GM12865 (cell line): Measurements from ENCODE around the gene VTN.
A peak's percentile ranks its signal among the peaks of the same experiment; 100 is the strongest.

Experiments used
- DNase-seq: peaks from one replicate; pipeline ENCODE4 v3.0.0; 2010; ENCODE audit warnings: low read depth
- H3K4me3 ChIP-seq: 2 replicates; pipeline ENCODE4 v1.5.1; 2011; ENCODE audit warnings: mild to moderate bottlenecking, low read depth, low read length, control low read depth
- CTCF ChIP-seq: IDR thresholded peaks from 2 replicates; pipeline ENCODE4 v1.5.1; 2011; ENCODE audit warnings: low read length, control low read depth, low read depth, inconsistent platforms; ENCODE audit not compliant: insufficient read depth; ENCODE audit errors: missing control alignments

Gene VTN

GRCh38 chr17:28407130-28407973, 37.2 kb upstream of the VTN start:
- no peak overlapping the region for H3K4me3 ChIP-seq
- no peak for DNase-seq
- no peak for TF ChIP-seq CTCF

- peak overlapping the region; percentile 76 for H3K4me3 ChIP-seq
- DNase-seq = no peak
- no peak for TF ChIP-seq CTCF
Measured at GRCh38 chr17:28406473-28406814, 36.3 kb upstream of the VTN start.

GRCh38 chr17:28405632-28406472, 35.7 kb upstream of the VTN start, which contains the start of gene SLC46A1:
Gene SLC46A1, minus strand, starts transcription at chr17:28406212. Its CDS starts 98 bp downstream, at chr17:28406114.
- peak within 1 kb of the TSS; percentile 76 for H3K4me3 ChIP-seq
- DNase-seq = peak; percentile 59
- TF ChIP-seq CTCF = no peak

- peak overlapping the region; percentile 76 for H3K4me3 ChIP-seq
- no peak for TF ChIP-seq CTCF
- no peak for DNase-seq
Measured at GRCh38 chr17:28404812-28405570, 34.9 kb upstream of the VTN start.

- DNase-seq = no peak
- H3K4me3 ChIP-seq = no peak overlapping the region
- no peak for TF ChIP-seq CTCF
Measured at GRCh38 chr17:28404461-28404811, 34.3 kb upstream of the VTN start.

GRCh38 chr17:28404007-28404406, 33.9 kb upstream of the VTN start:
- no peak for DNase-seq
- no peak for TF ChIP-seq CTCF
- H3K4me3 ChIP-seq = no peak overlapping the region
